NCI-H82 (cell line): ENCODE measurements around the gene SLC44A3.
"Not testable (repeated sequence)": the region's sequence is repeated elsewhere in the genome, so short reads cannot be mapped to it uniquely, and the experiment has no call there.

Experiments used
- DNase-seq: peaks from one replicate; lab custom pipeline; 2025; lab: John Stamatoyannopoulos, UW

SLC44A3 gene

GRCh38 chr1:94937820-94938219, 117.7 kb downstream of the SLC44A3 start:
- no peak for DNase-seq

GRCh38 chr1:94940738-94941137, 120.6 kb downstream of the SLC44A3 start:
- no peak for DNase-seq

- DNase-seq = not testable (repeated sequence)
Measured at GRCh38 chr1:94941480-94941879, 121.3 kb downstream of the SLC44A3 start.

GRCh38 chr1:94942171-94943128, 122.3 kb downstream of the SLC44A3 start:
- no peak for DNase-seq
